ENCODE results near the gene SNRPA. TPM values are rescaled to one million over a fixed set of nuclear protein-coding genes. Genes with fewer than 3 reads are reported as not detected.

SNRPA gene
- total and polyA plus RNA-seq, 2 of the 13 experiments (the other 11 are each of a cell fraction or from before 2014, with no cell fraction given) = 59.6 to 162 TPM

GRCh38 chr19:40777937-40778705, 27.1 kb downstream of the SNRPA start, which contains the start of gene RAB4B (continued):
- 0 out of 2 replicates have a peak, but pooled peaks have one; percentile 62 for TF ChIP-seq ONECUT2 (CRISPR knock-in tag; IDR thresholded peaks at IDR 0.05)
- TF ChIP-seq NFYB (CRISPR knock-in tag; IDR thresholded peaks at IDR 0.05) = peak; percentile 97
- peak; percentile 63; the same call in 1 of the 2 replicates for TF ChIP-seq KDM5B (CRISPR knock-in tag; IDR thresholded peaks at IDR 0.05; ENCODE audit: borderline replicate concordance)
- 0 out of 2 replicates have a peak, but pooled peaks have one; percentile 22 for TF ChIP-seq ZNF318 (CRISPR knock-in tag; IDR thresholded peaks at IDR 0.05)
- no peak for TF ChIP-seq TBP (CRISPR knock-in tag; IDR thresholded peaks at IDR 0.05)
- TF ChIP-seq ZNF101 (CRISPR knock-in tag; IDR thresholded peaks at IDR 0.05; ENCODE audit: borderline replicate concordance, low read depth) = no peak
- TF ChIP-seq ZNF639 (CRISPR knock-in tag; conservative IDR thresholded peaks at IDR 0.05) = 0 out of 2 replicates have a peak, but pooled peaks have one; percentile 57
- TF ChIP-seq ZNF800 (CRISPR knock-in tag; IDR thresholded peaks at IDR 0.05) = no peak
- peak; percentile 42; the same call in 1 of the 2 replicates for TF ChIP-seq ETV5 (CRISPR knock-in tag; IDR thresholded peaks at IDR 0.05; ENCODE audit: borderline replicate concordance)
- no peak for TF ChIP-seq MBD4 (IDR thresholded peaks at IDR 0.05; ENCODE audit: borderline replicate concordance, low read length)
- TF ChIP-seq DRAP1 (CRISPR knock-in tag; IDR thresholded peaks at IDR 0.05) = peak; percentile 47
- TF ChIP-seq KDM4B (CRISPR knock-in tag; IDR thresholded peaks at IDR 0.05) = no peak
- TF ChIP-seq KDM2A (CRISPR knock-in tag; IDR thresholded peaks at IDR 0.05; ENCODE audit: borderline replicate concordance, low read depth) = peak; percentile 90
- no peak for TF ChIP-seq ATF1 (CRISPR knock-in tag; IDR thresholded peaks at IDR 0.05)

Data from HepG2 (cell line).